GM18907 (cell line): ENCODE results near the gene EMC8.

Source experiments
- ATAC-seq: cut with Tn5 transposase; IDR thresholded peaks from one replicate; pipeline ENCODE4 v1.9.1; 2021; ENCODE audit warnings: mild to moderate bottlenecking, moderate library complexity; ENCODE audit not compliant: unreplicated experiment

EMC8 gene

DNA sequence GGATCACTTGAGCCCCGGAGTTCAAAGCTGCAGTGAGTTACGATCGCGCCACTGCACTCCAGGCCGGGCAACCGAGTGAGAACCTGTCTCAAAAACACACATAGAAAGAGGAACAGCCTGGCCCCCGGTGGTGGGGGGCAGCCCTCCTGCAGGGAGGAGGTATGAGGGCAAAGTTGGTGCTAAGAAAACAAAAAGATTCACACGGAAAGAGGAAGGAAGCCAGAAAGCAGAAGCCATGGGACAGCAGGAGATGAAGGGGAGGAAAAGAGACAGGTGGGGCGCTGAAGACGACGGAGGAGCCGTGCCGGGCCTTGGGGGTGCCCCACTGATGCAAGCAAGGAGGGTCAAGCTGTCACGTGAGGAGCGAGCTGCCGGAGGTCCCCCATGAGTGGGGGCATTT, 40.2 kb downstream of the EMC8 start:
- ATAC-seq: no peak

DNA sequence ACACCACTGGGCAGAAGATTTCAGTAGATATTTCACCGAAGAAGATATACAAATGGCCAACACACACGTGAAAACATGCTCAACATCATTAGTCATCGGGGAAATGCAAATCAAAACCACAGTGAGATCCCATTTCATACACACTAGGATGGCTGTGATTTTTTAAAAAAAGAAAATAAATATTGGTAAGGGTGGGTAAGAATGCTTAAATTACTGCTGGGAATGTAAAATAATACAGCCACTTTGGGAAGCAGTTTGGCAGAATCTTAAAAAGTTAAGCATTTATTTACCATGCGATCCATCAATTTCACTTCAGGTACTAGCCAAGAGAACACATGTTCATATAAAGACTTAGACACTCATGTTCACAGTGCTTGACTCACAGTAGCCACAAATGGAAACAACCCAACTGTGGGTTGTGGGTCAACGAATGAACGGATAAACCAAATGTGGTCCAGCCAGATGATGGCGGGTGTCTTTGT, 42.0 kb downstream of the EMC8 start:
- peak; percentile 29 for ATAC-seq

DNA sequence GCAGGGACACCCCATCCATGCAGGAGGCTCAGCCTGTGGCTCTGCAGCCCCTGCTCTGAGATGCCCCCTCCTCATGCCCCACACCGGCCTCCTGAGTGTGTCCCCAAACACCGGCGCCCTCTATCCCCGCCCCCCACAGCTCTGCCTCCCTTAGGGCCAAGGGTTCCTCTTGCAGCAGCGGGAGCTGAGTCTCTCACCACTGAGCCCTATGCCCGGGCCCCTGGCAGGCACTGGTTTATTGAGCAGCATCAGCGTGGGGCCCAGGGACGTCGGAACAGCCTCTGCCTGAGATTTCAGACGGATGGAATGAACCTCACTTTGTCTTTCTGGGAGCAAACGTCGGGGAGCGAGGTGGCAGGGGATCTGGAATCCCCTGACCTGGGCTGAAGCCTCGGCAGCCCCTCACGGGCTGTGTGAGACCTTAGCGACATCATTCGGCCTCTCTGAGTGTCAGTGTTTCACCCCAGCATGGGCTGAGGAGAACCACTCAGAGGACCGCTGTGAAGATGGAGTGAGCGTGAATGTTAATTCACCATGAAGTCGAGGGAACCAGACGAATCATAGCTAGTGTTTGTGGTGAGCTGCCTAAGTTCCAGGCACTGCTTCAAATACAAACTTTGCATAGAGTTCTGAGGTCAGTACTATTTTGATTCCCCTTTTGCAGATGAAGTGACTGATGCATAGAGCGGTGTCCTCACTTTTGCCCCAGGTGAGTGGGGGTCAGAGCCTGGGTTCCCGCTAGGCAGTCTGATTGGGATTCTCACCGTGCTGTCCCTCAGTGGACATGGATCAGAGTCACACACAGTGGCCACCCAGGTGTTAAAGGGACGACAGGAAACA, 43.2 kb downstream of the EMC8 start:
- peak; percentile 41 for ATAC-seq

DNA sequence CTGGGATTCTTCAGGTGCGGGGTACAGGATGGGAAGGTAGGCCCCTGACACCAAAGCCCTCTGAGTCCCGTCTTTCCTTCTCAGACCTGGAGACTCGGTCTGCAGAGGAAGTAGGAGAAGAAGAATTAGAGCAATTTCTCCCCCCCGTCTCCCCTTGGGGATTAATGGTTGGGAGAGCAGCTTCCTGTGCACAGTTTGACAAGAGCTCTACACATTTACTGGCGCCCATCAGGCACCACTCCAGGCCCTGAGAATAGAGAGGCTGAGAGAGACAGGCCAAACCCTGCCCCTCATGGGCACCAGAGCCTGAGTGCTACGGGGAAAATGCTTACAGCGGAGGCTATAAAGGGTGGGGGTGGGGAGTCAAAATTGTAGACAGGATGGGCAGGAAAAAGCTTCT, 44.9 kb downstream of the EMC8 start:
- ATAC-seq: no peak

DNA sequence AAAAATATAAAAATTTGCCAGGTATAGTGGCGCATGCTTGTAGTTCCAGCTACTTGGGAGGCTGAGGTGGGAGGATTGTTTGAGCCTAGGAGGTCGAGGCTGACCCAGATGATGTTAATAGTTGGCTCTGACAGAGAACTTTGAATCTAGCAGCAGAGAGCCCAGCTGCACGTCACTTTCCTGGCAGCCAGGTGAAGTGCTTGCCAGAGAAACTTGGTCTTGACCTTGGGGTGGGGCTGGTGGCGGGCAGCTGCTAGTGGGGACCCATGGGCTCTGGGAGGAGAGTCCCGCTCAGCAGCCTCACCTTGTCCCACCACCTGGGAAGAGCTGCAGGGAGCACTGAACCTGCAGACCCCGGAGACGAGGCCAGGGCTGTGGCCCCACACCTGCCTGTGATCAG, 45.4 kb downstream of the EMC8 start:
- no peak for ATAC-seq

DNA sequence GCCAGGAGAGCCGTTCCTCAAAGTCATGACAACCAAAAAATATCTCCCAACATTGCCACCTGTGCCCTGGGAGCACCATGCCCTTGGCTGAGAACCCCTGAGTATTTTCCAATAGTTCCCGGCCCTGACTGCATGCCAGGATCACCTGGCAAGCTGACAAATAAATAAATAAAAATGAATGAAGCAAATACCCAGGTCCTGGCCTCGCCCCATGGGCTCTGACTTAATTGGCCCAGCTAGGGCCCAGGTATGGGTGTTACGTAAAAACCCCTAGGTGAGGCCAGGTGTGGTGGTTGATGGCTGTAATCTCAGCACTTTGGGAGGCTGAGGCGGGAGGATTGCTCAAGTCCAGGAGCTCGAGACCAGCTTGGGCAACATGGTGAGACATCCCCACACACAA, 45.8 kb downstream of the EMC8 start:
- no peak for ATAC-seq

DNA sequence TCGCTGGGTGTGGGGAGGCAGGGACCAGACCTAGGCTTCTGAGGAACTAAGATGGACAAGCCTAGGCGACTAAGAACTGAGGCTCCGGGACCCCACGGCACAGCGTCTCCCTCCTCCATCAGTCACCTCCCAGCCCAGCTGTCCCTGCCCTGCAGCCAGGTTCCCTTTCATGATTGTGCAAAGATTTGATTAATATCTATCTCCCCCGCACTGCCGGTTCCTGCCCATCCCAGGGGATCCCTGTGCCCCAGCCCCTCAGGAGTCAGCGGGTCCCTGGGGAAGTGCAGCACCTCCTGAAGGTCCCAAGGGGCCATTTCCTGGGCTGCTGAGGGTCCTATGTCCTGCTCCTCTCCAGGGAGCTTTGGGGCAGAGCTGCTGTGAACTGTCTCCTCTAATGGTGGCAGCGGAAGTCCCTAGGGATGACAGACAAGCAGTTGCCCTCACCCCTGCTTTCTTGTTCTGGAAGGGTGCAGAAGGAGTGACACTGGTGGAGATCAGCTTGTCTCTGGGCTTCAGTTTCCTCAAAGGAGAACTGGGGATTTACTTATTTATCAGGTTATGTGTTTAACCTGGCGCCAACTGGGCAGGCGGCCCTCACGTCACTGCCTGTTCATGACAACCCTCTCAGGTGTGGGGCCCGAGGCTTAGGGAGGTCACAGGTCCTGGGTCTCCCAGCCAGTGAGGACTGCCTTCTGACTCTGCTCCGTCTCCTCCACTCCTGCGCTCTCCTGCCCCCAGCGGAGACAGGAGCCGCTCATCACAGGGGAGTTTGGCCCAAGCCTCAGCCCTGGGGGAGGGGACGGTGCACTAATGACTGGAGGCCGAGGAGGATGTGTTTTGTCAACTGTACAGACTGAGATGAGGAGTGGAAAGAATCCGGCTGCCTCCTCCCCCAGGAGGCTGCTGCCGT, 46.6 kb downstream of the EMC8 start:
- ATAC-seq: no peak

DNA sequence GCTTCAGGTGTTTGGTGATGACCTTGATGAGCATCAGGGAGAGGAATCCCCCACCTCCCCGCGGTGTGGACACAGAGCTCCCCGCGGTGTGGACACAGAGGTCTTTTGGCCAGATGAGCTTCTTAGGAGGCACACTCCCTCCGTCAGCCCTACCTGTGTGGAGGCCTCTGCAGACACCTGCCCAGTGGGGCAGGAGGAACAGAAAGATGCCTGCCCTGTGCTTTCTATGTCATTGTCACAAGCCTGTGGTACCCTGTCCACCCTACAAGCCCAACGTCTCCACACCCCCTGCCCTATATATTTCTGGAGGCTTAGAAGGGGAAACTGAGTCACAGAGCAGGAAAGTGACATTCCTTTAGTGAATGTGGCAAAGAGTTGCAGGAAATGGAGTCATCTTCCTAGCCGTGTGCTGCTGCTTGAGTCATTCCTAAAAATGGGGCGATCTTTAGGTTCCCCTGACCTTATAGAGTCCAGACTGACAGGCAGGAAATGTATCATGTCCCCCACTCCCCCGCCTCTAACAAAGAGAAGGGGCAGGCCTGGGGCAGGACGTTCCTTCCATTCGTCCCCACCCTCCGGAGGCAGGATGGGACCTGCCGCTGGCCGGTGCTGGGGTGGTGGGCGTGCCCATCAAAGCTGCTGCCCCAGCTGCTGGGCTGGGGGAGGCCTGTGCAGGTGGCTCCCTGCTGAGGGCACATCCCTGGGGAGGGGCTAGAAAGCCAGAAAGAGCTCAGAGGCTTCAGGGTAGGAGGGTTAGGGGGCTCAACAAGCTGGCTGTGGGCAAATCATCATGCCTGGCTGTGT, 47.4 kb downstream of the EMC8 start:
- no peak for ATAC-seq

DNA sequence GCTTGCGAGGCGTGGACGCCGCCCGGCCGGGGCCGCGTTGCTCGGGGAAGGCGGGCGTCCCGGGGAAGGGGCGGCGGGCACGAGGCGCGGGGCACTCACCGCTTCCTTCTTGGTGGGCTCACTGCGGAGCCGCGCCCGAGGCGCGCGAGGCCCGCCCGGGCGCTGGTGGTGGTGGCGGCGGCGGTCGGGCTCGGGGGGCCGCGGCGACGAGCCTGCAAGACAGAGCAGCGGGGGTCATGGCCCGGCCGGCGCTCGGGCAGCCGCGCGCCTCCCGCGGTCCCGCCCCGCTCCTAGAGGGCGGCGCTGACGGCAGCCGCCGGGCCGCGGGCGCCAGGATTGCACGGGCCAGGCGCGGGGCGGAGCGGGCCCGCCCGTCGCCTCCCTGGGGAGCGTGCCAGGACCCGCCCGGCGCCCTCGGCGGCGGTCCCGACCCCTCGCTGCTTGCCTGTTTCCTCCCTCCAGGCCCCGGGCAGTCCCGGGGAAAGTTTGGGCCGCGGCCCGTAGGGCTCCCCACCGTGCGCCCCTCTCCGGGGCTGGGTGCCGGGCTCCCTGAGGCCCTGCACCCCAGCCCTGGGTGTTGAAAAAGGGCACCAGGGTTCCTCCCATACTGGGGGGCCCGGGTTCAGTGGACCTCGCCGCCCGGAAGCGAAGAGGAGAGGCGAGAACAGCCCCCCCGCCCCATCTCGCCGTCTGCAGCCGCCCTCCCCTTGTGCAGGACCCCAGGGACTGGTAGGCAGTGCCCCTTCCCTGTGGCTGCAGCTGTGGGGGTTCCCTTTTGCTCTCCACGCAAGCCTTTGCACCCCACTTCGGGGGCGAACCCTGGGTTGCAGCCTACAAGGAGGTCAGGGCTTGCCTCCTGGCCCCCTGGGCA, 48.3 kb downstream of the EMC8 start, which contains the start of gene C16orf74:
TSS of gene C16orf74 (minus strand) at position 270 of the 871 bp plus-strand sequence. CDS start 15,879 bp downstream, outside the sequence.
- ATAC-seq: peak; percentile 38

DNA sequence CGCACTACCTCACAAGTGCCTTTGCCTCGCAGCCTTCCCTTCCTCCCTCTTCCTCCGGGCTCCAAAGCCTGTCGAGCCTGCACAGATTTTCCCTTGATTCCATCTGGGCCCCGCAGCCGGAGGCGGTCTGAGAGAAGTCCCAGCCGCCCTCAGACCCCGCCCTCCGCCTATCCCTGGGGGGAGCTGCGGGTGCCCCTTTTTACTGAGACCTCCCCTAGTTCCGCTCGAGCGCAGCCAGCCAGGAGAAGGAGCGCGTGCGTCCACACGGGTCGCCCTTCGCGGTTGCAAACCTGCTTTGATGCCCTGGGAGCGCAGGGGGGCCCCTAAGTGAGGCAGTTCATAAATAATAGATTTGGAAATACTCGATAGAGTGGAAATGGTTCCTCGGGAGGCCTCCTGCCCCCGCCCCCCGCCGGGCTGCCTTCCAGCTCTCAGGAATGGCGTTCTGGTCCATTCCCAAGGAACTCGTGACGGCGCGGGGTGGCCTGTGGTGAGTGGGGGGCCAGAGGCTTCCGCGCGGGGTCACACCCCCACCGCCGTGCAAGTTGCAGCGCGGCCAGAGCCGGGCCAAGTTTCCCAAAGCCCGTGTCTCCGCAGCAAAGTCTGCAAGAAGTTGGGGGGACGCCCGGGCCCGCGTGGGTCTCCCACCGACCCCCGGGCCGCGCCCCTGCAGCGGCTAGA, 49.1 kb downstream of the EMC8 start:
- no peak for ATAC-seq

DNA sequence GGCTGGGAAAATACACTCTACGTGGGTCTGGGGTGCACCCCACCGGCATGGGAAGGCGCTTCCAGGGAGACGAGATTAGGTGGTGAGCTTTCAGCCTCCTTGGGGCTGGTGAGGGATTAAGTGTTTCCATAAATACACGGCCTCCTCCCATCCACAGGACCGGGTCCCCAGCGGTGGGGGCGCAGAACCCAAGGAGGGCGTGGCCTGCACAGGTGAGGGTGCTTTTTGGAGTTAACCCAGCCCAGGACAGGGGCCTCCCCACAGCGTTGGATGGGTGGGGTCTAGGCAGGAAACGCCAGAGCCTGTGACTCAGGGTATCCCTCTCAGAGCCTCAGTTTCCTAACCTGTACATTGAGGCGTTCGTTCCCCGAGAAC, 49.6 kb downstream of the EMC8 start:
- no peak for ATAC-seq

DNA sequence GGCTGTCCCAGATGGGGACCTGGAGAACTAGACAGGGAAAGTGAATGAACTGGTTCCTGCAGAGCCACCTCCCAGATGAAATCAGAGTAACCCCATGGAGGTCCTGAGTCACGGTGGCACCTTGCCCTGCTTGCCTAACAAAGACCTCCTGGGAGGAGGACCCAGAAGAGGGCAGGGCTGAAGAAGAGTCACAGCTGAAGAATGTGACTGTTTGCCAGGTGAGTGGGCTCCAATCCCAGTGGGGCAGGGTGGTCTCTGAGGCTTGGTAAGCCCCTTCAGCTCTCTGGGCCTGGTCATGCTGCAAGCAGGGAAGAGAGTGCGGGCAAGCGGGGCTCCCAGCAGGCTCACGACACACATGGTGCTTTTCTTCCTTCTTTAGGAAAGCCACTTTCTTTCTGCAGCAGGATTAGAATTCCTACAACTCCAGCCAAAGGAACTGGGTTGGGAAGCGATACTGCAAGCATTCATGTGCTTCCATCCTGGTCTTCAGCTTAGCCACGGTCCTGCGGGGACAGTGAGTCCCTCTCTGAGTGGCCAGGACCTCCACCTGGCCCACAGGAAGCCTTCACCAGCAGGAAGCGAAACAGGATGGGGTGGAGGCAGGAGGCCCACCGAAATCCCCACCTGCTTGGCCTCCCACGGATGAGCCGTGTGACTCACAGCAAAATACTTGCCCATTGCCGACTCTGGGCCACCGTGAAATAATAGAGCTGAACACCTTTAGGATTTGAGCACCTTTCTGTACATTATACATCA, 52.7 kb downstream of the EMC8 start:
- ATAC-seq: no peak

DNA sequence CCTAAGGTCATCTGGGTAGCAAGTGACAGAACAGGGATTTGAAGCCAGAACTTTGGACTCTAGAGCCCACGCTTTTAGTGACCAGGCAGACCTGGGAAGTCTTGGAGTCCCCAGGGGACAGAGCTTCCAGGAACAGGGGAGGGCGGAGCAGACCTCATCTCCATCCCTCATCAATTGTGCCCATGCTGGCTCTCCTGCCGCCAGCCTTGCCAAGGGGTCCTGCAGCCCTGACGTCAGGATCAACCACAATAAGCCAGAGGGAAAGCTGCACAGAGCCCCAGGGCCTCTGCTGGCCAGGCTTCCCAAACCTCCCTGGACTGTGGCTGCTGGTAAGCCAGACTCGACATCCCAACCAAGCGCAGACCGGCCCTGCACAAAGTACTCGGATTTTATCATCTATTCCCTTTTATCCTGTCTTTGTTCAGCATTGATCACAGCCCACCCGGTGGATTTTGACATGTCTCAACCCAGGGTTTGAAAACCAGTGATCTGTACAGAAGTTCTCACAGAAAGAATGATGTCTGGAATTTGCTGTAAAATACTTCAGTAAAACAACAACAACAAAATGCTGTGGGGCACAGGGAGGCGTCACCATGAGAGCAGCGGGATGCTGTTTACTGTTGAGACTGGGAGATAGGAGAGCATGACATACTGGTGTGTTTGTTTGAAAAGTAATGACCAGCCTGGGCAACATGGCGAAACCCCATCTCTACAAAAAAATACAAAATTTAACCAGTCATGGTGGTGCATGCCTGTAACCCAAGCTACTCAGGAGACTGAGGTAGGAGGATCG, 60.2 kb downstream of the EMC8 start:
- no peak for ATAC-seq

DNA sequence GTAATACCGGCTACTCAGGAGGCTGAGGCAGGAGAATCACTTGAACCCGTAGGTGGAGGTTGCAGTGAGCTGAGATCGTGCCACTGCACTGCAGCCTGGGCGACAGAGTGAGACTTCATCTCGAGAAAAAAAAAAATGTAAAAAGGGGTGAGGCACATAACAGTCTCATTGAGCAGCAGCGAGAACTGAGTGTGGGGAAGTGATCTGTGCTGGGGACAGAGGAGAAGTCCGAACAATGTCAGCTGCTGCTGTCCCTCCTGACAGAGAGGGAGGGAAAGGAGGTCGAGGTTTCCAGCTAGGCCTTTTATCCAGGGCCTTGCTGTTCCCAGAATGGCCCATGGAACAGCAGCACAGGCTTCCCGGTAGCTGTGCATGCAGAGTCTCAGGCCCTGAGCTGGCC, 62.4 kb downstream of the EMC8 start:
- no peak for ATAC-seq

DNA sequence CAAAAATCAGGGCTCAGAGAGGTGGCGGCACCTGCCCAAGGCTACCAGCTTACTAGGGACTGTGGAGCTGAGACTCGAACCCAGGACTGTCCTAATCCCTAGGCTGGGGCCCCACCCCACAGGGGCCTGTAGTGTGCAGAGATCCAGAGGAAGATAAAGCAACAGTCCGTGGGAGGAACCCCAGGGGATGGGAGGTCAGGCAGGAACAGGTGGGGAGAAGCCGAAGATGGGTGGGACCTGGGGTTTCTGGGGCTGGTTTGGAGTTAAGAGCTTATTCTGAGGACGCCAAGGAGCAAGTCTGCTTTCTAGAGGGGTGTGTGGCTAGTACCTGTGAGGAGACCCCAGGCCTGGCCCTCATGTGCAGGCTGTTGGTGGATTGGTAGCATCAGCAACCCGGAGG, 63.4 kb downstream of the EMC8 start:
- ATAC-seq: no peak

DNA sequence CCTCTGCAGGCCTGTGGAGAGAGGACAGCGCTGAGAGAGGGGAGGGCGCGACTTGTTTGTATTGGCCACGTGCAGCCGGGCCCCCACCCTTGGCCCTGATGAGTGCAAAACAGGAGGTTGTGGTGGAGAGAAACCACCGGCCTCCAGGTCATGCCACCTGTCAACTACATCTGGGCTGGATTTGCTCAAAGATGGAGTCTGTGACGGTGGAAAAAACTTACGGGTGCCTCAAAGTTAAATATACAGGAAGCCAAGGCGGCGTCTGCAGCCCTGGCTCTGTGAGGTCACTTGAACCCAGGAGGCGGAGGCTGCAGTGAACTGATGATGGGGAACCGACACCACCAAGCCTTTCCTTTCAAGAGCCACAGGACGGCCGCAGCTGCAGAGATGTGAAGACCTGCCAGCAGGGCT, 64.1 kb downstream of the EMC8 start:
- peak; percentile 86 for ATAC-seq

DNA sequence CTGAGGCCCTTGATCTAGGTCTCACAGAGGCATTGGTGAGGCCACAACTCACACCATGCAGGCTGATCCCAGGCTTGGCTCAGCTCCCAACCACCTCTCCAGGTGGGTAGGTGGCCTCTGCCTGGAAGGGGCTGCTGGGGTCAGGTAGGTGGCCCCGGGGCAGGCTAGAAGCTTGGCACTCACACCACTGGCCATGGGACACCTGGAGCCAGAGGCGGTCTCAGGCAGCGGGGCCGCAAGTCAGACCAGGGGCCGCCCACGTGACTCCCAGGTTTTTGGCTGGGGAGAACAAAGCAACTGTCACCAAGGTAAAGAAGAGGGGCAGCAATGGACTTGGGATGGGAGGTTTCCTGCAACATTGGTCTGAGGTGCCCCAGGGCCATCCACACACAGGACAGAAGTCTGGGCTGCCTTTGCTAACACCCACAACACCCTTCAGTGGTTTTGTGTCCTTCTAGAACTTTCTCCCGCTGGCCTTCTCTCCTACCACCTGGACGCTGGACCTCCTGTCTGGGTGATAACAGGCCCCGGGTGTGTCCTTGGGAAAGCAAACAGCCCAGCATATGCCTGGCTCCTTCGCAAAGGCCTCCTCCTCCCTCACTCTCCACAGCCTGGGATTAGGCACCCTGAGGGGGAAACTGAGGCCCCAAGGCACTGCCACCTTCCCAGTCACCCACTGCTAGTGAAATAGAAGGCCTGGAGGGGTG, 64.9 kb downstream of the EMC8 start:
- ATAC-seq: no peak
